ENCODE results near the gene BRD9.

- TF ChIP-seq POLR2AphosphoS5 (IDR thresholded peaks at IDR 0.05) (no peak), CTCF (IDR thresholded peaks at IDR 0.05) (no peak), POLR2A (IDR thresholded peaks at IDR 0.05) (no peak)
These were observed 36.6 kb downstream of the BRD9 start for GRCh38 chr5:855771-856530.

Measured in prostate gland (tissue), 2 donors.